Thoracic aorta (tissue), 2 donors: ENCODE results near the gene FNDC3B. TPM values are rescaled to one million over a fixed set of nuclear protein-coding genes. Genes with fewer than 3 reads are reported as not detected.

Source experiments
- ATAC-seq: fragments of 150-250 bp; one replicate; pipeline ENCODE4 v1.8.0; 2017; ENCODE audit warnings: low read depth; ENCODE audit not compliant: insufficient number of reproducible peaks, low FRiP score
- DNase-seq: peaks from one replicate; pipeline ENCODE4 v3.0.0-alpha.2; 2020; ENCODE audit warnings: low spot score
- H3K27ac ChIP-seq, 2 donors: fragments of 200-600 bp; sonication (generic); 1 replicate in 1 of 2; 2 replicates in 1 of 2; pipeline ENCODE4 v1.5.1; 2016; ENCODE audit warnings: mild to moderate bottlenecking in 2 of 2, moderate library complexity in 2 of 2
- H3K27me3 ChIP-seq: fragments of 200-600 bp; sonication (generic); replicated peaks from 2 replicates; pipeline ENCODE4 v1.6.0; 2016; ENCODE audit warnings: mild to moderate bottlenecking; ENCODE audit not compliant: insufficient read depth
- H3K36me3 ChIP-seq: fragments of 200-600 bp; sonication (generic); one replicate; pipeline ENCODE4 v1.5.1; 2016
- H3K4me1 ChIP-seq, 2 donors: fragments of 200-600 bp; sonication (generic); 1 replicate in 1 of 2; 2 replicates in 1 of 2; pipeline versions ENCODE4 v1.5.1 to v1.6.0; 2016; ENCODE audit warnings: low read depth in 2 of 2, mild to moderate bottlenecking in 1 of 2; ENCODE audit not compliant: control insufficient read depth in 1 of 2
- H3K4me3 ChIP-seq: fragments of 200-600 bp; sonication (generic); 2 replicates; pipeline ENCODE4 v1.5.1; 2016; ENCODE audit warnings: mild to moderate bottlenecking
- H3K9me3 ChIP-seq: fragments of 200-600 bp; sonication (generic); 2 replicates; pipeline ENCODE4 v1.5.1; 2016
- total RNA-seq, 2 donors: library from RNA; depleted of rRNA; stranded (reverse); fragments of >200 nt; gene quantifications; one replicate each; pipeline versions ENCODE4 v1.1.0 to v1.2.3, GENCODE V29; 2016
- TF ChIP-seq, protein P1 (sequence below): fragments of 200-600 bp; sonication (generic); IDR thresholded peaks from one replicate; pipeline ENCODE4 v1.5.1; 2019; ENCODE audit warnings: antibody characterized with exemption

The FNDC3B gene
- total RNA-seq, 2 donors from 2014 or later, result 113 to 163 TPM

GRCh38 chr3:172187511-172187910 is 148.1 kb downstream of the FNDC3B start:
- no peaks in the 10 kb centered on the region for H3K36me3 ChIP-seq
- no peaks in the 10 kb centered on the region for H3K27me3 ChIP-seq
- no peak overlapping the region for H3K27ac ChIP-seq
- H3K4me1 ChIP-seq, result peaks cover 14 to 38% of the 10 kb centered on the region in 2 donors
- ATAC-seq (no peak), DNase-seq (no peak)
- TF ChIP-seq, protein P1, sequence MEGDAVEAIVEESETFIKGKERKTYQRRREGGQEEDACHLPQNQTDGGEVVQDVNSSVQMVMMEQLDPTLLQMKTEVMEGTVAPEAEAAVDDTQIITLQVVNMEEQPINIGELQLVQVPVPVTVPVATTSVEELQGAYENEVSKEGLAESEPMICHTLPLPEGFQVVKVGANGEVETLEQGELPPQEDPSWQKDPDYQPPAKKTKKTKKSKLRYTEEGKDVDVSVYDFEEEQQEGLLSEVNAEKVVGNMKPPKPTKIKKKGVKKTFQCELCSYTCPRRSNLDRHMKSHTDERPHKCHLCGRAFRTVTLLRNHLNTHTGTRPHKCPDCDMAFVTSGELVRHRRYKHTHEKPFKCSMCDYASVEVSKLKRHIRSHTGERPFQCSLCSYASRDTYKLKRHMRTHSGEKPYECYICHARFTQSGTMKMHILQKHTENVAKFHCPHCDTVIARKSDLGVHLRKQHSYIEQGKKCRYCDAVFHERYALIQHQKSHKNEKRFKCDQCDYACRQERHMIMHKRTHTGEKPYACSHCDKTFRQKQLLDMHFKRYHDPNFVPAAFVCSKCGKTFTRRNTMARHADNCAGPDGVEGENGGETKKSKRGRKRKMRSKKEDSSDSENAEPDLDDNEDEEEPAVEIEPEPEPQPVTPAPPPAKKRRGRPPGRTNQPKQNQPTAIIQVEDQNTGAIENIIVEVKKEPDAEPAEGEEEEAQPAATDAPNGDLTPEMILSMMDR, result no peak
- H3K4me3 ChIP-seq, result no peak overlapping the region
- H3K9me3 ChIP-seq, result no peaks in the 10 kb centered on the region

GRCh38 chr3:172188511-172188910 is 149.1 kb downstream of the FNDC3B start:
- TF ChIP-seq, protein P1, result no peak
- DNase-seq (no peak), ATAC-seq (no peak)
- Histone ChIP-seq H3K27ac (no peak overlapping the region), H3K27me3 (no peaks in the 10 kb centered on the region), H3K4me1 (peaks cover 16 to 28% of the 10 kb centered on the region in 2 donors), H3K9me3 (no peaks in the 10 kb centered on the region), H3K36me3 (no peaks in the 10 kb centered on the region), H3K4me3 (no peak overlapping the region)

- ATAC-seq (no peak), DNase-seq (no peak)
- no peaks in the 10 kb centered on the region for H3K36me3 ChIP-seq
- H3K4me3 ChIP-seq, result no peak overlapping the region
- no peaks in the 10 kb centered on the region for H3K9me3 ChIP-seq
- H3K4me1 ChIP-seq, result peaks cover 13 to 21% of the 10 kb centered on the region in 2 donors
- H3K27ac ChIP-seq, result no peak overlapping the region
- TF ChIP-seq, protein P1, result no peak
- no peaks in the 10 kb centered on the region for H3K27me3 ChIP-seq
Measured at GRCh38 chr3:172189213-172189612, 149.8 kb downstream of the FNDC3B start.

- TF ChIP-seq, protein P1, result no peak
- ATAC-seq (no peak), DNase-seq (no peak)
- H3K4me3 ChIP-seq, result no peak overlapping the region
- no peaks in the 10 kb centered on the region for H3K36me3 ChIP-seq
- peaks cover 13 to 21% of the 10 kb centered on the region in 2 donors for H3K4me1 ChIP-seq
- no peaks in the 10 kb centered on the region for H3K9me3 ChIP-seq
- no peaks in the 10 kb centered on the region for H3K27me3 ChIP-seq
- H3K27ac ChIP-seq, result no peak overlapping the region
Measured at GRCh38 chr3:172189987-172190603, 150.7 kb downstream of the FNDC3B start.

GRCh38 chr3:172190980-172191379 is 151.6 kb downstream of the FNDC3B start:
- ATAC-seq, result no peak
- Histone ChIP-seq H3K27ac (no peak overlapping the region), H3K4me3 (no peak overlapping the region), H3K9me3 (no peaks in the 10 kb centered on the region), H3K4me1 (peaks cover 15 to 18% of the 10 kb centered on the region in 2 donors), H3K36me3 (no peaks in the 10 kb centered on the region), H3K27me3 (no peaks in the 10 kb centered on the region)
- DNase-seq, result no peak
- TF ChIP-seq, protein P1, result no peak
